Endometrial microvascular endothelial cells (primary cell): ENCODE measurements around the gene ARSK. TPM values are rescaled to one million over a fixed set of nuclear protein-coding genes. Genes with fewer than 3 reads are reported as not detected.
"Not testable (repeated sequence)": the region's sequence is repeated elsewhere in the genome, so short reads cannot be mapped to it uniquely, and the experiment has no call there.

ENCODE experiments used
- in situ Hi-C: cut with HindIII; loops from 2 replicates; pipeline ENCODE4 v1.10.0; 2017; ENCODE audit warnings: low sequenced_read_pairs, low pct_unique_long_range_greater_than_20kb; ENCODE audit errors: inconsistent ontology term
- total RNA-seq: library from RNA; depleted of rRNA; stranded (reverse); fragments of >200 nt; gene quantifications from one replicate; pipeline ENCODE4 v1.2.3, GENCODE V29; 2015; ENCODE audit errors: inconsistent ontology term

Gene ARSK
- total RNA-seq, 1 donor from 2014 or later = 7.5 TPM

- in situ Hi-C loops = no loop called here
Measured at GRCh38 chr5:95617057-95617456, 62.2 kb downstream of the ARSK start.

DNA sequence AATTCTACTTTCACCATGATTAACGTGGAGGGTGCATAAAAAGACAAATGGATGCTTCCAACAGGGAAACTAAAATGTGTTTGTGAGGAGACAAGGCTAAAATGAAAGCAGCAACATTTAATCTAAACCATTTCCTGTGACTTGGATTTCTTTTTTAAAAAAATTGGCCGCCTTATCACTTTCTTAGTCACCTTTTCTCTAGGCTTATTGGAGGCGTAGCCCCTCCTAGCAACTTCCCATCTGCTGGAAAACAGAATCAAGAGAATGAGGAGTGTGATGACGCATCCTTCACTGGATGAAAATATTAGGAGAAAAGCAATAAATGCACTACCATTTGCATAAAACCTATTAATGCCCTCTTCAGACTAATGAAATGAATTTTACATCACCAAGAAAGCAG is 64.2 kb downstream of the ARSK start:
- in situ Hi-C loops = no loop called here

- in situ Hi-C loops = no loop called here
Measured at GRCh38 chr5:95619514-95620029, 64.7 kb downstream of the ARSK start.

DNA sequence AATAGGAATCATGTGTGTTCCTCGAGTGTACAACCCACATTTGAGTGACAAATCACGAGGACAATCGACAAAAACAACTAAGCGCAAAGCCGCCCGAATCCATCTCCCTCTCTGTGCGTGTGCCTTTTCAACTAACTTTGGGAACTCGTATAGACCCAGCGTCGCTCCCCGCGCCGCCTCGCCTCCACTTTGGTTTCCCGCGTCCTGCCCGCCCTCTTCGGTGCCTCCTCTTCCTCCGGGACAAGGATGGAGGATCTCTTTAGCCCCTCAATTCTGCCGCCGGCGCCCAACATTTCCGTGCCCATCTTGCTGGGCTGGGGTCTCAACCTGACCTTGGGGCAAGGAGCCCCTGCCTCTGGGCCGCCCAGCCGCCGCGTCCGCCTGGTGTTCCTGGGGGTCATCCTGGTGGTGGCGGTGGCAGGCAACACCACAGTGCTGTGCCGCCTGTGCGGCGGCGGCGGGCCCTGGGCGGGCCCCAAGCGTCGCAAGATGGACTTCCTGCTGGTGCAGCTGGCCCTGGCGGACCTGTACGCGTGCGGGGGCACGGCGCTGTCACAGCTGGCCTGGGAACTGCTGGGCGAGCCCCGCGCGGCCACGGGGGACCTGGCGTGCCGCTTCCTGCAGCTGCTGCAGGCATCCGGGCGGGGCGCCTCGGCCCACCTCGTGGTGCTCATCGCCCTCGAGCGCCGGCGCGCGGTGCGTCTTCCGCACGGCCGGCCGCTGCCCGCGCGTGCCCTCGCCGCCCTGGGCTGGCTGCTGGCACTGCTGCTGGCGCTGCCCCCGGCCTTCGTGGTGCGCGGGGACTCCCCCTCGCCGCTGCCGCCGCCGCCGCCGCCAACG is 65.3 kb downstream of the ARSK start, which contains the start of gene GPR150:
Gene GPR150, plus strand, starts transcription at position 58 of the 840 bp plus-strand sequence. Its CDS starts 189 bp downstream, at position 247.
- in situ Hi-C loops = no loop called here

DNA sequence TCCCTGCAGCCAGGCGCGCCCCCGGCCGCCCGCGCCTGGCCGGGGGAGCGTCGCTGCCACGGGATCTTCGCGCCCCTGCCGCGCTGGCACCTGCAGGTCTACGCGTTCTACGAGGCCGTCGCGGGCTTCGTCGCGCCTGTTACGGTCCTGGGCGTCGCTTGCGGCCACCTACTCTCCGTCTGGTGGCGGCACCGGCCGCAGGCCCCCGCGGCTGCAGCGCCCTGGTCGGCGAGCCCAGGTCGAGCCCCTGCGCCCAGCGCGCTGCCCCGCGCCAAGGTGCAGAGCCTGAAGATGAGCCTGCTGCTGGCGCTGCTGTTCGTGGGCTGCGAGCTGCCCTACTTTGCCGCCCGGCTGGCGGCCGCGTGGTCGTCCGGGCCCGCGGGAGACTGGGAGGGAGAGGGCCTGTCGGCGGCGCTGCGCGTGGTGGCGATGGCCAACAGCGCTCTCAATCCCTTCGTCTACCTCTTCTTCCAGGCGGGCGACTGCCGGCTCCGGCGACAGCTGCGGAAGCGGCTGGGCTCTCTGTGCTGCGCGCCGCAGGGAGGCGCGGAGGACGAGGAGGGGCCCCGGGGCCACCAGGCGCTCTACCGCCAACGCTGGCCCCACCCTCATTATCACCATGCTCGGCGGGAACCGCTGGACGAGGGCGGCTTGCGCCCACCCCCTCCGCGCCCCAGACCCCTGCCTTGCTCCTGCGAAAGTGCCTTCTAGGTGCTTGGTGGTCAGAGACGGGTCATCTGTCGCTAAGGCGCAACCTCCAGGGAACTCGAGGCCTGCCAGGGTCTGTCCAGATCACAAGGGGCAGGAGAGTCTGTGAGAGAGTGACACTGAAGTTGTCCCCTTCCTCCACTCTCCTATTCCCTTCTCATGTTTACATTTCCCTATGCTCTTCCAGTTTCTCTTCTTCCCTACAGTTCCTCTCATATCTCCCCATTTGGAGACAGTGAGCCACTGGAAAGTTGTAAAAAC is 66.3 kb downstream of the ARSK start:
- in situ Hi-C loops = no loop called here

DNA sequence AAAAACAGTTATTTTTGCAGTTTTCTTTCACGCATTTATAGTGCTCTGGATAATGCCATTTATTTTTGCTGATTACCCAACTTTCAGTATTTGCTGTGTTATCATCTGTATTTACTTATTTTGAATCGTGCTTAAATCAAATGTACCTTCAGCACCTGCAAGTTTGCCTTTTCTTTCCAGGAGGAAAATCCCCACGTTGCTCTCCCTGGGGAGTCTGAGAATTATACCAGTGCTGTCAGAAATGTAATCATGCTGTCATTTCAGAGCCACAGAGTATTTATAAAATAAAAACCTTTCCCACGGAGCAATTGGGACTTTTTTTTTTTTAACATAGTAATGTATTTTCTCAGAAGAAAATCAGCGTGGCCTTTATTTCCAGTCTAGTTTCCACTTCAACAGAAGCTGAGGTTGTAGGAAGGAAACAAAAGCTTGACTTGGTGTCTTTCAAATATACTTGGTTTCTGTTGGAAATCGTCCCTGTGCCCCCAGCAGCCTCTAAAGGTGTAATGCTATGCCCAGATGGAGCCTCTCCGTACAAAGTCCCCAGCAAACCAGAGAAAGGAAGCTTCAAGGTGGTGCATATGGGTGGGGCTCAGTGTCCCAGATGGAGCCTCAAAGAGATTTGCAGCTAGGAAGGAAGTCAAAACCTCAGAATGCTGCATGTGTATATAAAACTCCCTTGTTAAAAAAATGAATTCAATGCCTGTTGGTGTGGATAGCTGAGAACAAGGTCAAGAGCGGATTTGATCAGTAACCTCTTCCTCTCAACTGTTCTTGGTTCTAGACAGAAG is 67.1 kb downstream of the ARSK start:
- in situ Hi-C loops = no loop called here

DNA sequence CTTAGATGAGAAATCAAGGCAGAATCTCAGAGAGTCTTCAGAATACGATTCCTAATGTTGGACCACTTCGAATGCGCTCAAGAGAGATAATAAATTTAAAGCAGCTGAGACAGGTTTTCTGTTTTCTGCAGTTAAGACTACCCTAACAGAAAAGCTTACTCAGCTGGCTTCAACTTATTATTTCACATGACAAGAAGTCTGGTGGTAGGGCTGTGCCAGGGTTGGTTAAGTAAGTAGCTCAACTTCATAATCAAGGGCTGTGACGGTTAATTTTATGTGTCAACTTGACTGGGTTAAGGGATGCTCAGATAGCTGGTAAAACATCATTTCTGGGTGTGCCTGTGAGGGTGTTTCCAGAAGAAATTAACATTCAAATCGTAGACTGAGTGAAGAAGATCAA is 68.8 kb downstream of the ARSK start:
- in situ Hi-C loops = no loop called here

GRCh38 chr5:95624368-95624767 is 69.5 kb downstream of the ARSK start:
- in situ Hi-C loops = no loop called here

DNA sequence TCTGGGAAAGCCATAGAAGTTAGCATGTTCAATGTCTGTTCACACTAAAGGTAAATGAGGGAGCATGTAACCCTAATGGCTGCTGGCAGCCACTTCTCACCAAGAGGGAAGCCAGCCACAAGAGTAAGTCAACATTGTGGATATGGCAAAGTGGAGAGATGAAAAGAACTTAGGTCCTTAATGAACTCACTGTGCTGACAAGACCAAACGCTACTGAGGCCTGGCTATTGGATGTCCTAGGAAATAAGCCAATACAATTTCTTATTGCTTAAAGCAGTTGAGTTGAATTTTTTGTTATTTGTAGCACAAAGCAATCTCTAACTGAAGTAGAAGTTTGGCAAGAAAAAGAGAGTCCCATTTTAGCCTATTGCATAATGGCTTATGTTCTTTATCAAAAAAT is 71.8 kb downstream of the ARSK start:
- in situ Hi-C loops = no loop called here

DNA sequence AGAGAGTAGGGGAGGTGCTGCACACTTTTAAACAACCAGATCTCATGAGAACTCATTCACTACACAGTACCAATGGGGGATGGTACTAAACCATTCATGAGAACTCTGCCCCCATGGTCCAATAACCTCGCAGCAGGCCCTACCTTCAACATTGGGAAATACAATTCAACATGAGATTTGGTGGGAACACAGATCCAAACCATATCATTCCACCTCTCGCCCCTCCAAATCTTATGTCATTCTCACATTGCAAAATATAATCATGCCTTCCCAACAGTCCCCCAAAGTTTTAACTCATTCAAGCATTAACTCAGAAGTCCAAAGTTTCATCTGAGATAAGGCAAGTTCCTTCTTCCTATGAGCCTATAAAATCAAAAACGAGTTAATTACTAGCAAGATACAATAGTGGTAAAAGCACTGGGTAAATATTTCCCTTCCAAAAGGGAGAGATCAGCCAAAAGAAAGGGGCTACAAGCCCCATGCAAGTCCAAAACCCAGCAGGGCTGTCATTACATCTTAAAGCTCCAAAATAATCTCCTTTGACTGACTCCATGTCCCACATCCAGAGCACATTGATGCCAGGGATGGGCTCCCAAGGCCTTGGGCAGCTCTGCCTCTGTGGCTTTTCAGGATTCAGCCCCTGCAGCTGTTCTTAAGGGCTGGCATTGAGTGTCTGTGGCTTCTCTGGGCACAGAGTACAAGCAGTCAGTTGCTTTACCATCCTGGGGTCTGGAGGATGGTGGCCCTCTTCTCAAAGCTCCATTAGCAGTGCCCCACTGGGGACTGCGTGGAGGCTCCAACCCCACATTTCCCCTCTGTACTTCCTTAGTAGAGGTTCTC is 73.3 kb downstream of the ARSK start:
- in situ Hi-C loops = no loop called here

GRCh38 chr5:95628933-95629332 is 74.0 kb downstream of the ARSK start:
- in situ Hi-C loops = no loop called here

DNA sequence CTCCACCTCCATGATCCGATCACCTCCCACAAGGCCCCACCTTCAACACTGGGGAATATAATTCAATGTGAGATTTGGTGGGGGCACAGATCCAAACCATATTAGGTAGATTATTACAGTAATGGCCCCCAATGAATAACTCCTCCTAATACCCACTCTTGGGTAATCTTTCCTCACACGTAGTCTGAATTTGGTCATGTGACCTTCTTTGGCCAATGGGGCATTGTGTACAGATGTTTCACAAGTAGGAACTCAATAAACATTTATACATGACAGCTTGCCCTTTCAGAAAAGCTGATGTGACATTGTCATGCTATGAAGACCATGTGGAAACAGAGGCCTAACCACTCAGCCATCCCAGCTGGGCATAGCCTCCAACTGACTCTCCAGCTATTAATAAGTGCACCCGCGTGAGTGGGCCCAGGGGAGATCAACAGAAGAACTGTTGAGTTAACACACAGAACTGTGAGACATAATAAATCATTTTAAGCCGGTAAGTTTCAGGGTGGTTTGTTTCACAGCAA is 75.6 kb downstream of the ARSK start:
- in situ Hi-C loops = no loop called here

DNA sequence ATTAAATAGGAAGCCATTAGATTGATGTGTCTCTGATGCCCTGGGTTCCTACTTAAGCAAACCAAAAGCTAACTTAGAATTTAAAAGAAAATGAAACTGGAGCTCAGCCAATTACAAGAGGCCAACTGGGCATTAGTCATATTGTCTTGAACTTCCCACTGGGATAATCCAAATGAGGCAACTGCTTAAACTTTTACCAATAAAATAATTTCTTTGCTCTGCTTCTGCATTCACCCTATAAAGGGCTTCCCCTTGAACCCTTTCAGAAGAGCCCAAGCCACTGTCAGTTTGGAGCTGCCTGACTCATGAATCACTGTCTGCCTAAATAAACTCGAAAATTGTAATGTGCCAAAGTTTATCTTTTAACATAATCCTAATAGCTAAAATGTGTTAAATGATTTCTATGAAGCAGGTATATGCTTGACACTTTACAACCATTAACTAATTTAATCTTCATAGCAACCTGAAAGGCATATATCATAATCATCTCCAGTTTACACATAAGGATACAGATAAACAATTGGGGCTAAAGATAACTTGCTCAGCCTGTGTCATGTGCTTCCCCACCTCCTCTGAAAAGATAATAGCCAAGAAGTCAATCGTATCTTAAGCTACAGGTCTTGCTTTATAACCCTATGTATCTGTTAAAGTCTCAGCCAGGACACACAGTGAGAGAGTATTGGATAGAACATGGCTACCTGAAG is 76.5 kb downstream of the ARSK start:
- in situ Hi-C loops = no loop called here

GRCh38 chr5:95631991-95632675 is 77.2 kb downstream of the ARSK start:
- in situ Hi-C loops = no loop called here

GRCh38 chr5:95632942-95633341 is 78.0 kb downstream of the ARSK start:
- in situ Hi-C loops = not testable (repeated sequence)

GRCh38 chr5:95633671-95634070 is 78.8 kb downstream of the ARSK start:
- in situ Hi-C loops = no loop called here

DNA sequence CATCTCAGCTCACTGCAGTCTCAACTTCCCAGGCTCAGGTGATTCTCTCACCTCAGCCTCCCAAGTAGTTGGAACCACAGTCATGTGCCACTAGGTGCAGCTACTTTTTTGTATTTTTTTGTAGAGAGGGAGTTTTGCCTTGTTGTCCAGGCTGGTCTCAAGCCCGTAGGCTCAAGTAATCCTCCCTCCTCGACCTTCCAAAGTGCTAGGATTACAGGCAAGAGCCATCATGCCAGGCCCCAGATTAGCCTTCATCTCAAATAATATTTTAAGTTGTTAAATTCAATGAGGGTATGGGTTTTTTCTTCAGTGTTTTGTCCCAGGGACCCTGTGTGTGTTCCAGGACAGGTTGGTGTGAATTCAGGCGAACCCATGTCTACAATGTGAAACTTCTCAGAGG is 79.2 kb downstream of the ARSK start:
- in situ Hi-C loops = no loop called here
